Measurements from ENCODE around the gene PRDM8.

DNA sequence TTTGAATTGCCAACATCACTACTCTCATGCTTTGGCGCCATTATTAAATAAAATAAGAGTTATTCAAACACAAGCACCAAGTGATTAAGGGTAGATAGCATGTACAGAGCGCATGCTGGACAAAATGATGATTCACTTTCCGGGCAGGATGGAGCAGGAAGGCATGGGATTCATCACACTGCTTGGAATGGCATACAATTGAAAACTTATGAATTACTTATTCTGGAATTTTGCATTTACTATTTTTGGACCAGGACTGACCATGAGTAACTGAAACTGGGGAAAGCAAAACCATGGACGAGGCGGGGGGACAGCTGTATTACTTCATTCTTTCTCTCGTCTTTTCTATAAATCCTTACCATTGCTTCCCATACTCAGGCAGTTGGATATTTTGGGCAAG lies 40.7 kb downstream of the PRDM8 start:
- TF ChIP-seq, protein P1, sequence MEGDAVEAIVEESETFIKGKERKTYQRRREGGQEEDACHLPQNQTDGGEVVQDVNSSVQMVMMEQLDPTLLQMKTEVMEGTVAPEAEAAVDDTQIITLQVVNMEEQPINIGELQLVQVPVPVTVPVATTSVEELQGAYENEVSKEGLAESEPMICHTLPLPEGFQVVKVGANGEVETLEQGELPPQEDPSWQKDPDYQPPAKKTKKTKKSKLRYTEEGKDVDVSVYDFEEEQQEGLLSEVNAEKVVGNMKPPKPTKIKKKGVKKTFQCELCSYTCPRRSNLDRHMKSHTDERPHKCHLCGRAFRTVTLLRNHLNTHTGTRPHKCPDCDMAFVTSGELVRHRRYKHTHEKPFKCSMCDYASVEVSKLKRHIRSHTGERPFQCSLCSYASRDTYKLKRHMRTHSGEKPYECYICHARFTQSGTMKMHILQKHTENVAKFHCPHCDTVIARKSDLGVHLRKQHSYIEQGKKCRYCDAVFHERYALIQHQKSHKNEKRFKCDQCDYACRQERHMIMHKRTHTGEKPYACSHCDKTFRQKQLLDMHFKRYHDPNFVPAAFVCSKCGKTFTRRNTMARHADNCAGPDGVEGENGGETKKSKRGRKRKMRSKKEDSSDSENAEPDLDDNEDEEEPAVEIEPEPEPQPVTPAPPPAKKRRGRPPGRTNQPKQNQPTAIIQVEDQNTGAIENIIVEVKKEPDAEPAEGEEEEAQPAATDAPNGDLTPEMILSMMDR (IDR thresholded peaks at IDR 0.05): no peak
- TF ChIP-seq EZH2 (IDR thresholded peaks at IDR 0.05; ENCODE audit: borderline replicate concordance, insufficient read depth, low read depth, low read length, poor library complexity, severe bottlenecking): no peak
